Adipose tissue (tissue), 3 donors: ENCODE data around the gene EDRF1. TPM values are rescaled to one million over a fixed set of nuclear protein-coding genes. Genes with fewer than 3 reads are reported as not detected.

Experiments
- H3K27ac ChIP-seq: one replicate; pipeline ENCODE4 v1.5.1; 2013; ENCODE audit warnings: low read depth, low read length
- WGBS, 3 donors: extraction: QIAGEN DNeasy Blood & Tissue Kit; methylation state at CpG; one replicate each; pipeline ENCODE4 v1.1.7; 2013; 5-methylcytosine and 5-hydroxymethylcytosine counted together
- polyA plus RNA-seq, 3 donors: library from polyadenylated mRNA; stranded (reverse); fragments of 200-250 nt; gene quantifications; one replicate each; pipeline ENCODE4 v1.2.3, GENCODE V29; 2013
- donor health status: healthy with polysubstance abuse.
- donor health status: Bipolar disorder and iron deficiency.
- donor health status: healthy.

Gene EDRF1
- polyA plus RNA-seq, 3 donors, result 8.5 to 14.4 (median 8.8) TPM

- H3K27ac ChIP-seq, result no peak overlapping the region
- WGBS, 3 donors, result 37 to 87% (median 82%) methylated on average over 5 of the region's 5 CpGs
Measured at GRCh38 chr10:125756196-125756595, 36.7 kb downstream of the EDRF1 start.

GRCh38 chr10:125756853-125757487 lies 37.5 kb downstream of the EDRF1 start:
- H3K27ac ChIP-seq, result no peak overlapping the region
- 88 to 94% (median 91%) methylated on average over 5 of the region's 5 CpGs for WGBS, 3 donors

DNA sequence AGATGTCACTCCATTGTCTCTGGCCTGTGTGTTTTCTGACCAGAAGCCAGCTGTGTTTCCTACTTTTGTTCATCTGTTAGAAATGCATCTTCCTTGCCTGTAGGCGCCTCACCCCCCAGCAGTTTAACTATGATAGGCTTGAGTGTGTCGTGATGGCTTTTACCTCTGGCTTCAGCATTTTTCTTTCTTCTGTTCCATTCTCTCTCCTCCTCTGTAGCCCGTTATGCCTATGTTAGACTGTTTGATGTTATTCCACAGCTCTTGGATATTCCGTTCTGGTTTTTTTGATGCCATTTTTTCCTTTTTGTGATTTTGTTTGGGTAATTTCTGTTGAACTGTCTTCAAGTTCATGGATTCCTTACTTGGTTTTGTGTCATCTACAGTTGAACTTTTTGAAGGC lies 38.2 kb downstream of the EDRF1 start:
- 89 to 100% (median 93%) methylated on average over 4 of the region's 4 CpGs for WGBS, 3 donors
- no peak overlapping the region for H3K27ac ChIP-seq

- 54 to 69% (median 55%) methylated on average over 1 of the region's 1 CpG for WGBS, 3 donors
- no peak overlapping the region for H3K27ac ChIP-seq
Measured at GRCh38 chr10:125761961-125762360, 42.5 kb downstream of the EDRF1 start.

GRCh38 chr10:125762692-125763648 lies 43.5 kb downstream of the EDRF1 start:
- no peak overlapping the region for H3K27ac ChIP-seq
- WGBS, 3 donors, result 91 to 94% (median 91%) methylated on average over 24 of the region's 24 CpGs

DNA sequence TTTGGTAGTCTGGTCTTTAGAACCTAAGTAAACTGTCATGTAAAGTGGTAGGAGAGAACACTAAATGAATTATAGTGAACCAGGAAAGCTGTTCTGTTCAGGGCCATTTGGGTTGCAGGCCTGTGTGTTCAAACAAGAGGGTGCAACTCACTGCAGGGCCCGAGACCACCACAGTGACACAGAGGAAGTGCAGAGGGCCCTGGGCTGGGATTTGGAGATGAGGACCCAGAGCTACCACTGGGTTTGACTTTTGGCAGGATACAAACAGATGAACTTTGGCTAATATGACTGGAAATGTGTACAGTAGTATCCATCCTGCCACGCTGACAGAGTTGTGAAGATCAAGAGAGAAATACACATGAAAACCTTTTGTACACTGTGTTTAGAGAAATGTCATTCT lies 46.3 kb downstream of the EDRF1 start:
- whole genome bisulfite sequencing, 3 donors, result 76 to 93% (median 79%) methylated on average over 2 of the region's 2 CpGs
- H3K27ac ChIP-seq, result no peak overlapping the region

GRCh38 chr10:125766511-125766910 lies 47.0 kb downstream of the EDRF1 start:
- 31 to 76% (median 63%) methylated on average over 4 of the region's 4 CpGs for WGBS, 3 donors
- no peak overlapping the region for H3K27ac ChIP-seq

DNA sequence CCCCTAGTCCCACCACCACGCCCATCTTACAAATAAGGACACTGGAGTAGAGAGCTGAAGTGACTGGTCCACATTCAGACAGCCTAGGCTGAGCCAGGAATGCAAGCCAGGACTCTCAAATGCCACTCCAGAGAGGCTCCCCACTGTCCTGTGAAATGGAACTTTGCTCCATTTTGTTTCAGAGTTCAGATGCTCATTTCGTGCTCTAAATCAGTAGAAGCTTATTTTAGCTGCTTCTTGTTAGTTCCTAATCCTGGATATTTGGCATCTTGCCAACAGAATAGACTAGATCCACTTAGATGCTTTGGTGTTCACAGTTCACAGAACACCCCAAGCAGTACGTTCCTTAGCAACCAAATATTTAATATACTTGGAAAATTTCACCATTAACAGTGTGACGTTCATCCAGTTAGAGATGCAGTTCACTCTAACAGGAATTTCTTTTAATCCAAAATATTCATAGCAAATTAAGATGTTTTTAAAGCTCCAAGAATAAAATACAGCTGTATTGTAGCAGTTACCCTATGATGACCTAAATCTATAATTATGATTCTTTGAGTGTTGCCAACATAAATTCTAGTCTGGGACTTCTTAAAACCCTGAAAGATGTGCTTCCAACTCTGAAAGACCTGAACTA lies 48.8 kb downstream of the EDRF1 start:
- WGBS, 3 donors, result 54 to 66% (median 61%) methylated on average over 4 of the region's 4 CpGs
- H3K27ac ChIP-seq, result no peak overlapping the region

GRCh38 chr10:125769175-125769574 lies 49.7 kb downstream of the EDRF1 start:
- no peak overlapping the region for H3K27ac ChIP-seq
- 87 to 94% (median 91%) methylated on average over 12 of the region's 12 CpGs for WGBS, 3 donors

- no peak overlapping the region for H3K27ac ChIP-seq
- WGBS, 3 donors, result 89 to 95% (median 92%) methylated on average over 5 of the region's 5 CpGs
Measured at GRCh38 chr10:125770844-125771243, 51.3 kb downstream of the EDRF1 start.

GRCh38 chr10:125772112-125772863 lies 52.8 kb downstream of the EDRF1 start:
- no peak overlapping the region for H3K27ac ChIP-seq
- WGBS, 3 donors, result 86 to 95% (median 92%) methylated on average over 28 of the region's 28 CpGs

DNA sequence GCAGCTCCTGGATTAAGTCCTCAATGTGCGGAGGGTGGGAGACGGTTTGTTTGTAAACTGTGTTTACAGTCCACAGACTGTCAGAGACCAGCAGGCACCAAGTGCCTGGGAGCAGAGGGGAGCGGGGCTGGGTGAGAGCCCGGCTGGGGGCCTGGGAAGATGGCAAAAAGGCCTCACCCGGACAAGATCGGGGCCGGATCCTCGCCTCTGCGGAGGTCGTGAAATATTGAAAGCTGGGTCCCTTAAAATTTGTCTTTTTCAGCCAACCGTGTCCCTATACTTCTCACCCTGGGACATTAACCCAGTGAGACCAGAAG lies 53.3 kb downstream of the EDRF1 start:
- 91 to 94% (median 93%) methylated on average over 10 to 11 of the region's 11 CpGs for WGBS, 3 donors
- no peak overlapping the region for H3K27ac ChIP-seq

DNA sequence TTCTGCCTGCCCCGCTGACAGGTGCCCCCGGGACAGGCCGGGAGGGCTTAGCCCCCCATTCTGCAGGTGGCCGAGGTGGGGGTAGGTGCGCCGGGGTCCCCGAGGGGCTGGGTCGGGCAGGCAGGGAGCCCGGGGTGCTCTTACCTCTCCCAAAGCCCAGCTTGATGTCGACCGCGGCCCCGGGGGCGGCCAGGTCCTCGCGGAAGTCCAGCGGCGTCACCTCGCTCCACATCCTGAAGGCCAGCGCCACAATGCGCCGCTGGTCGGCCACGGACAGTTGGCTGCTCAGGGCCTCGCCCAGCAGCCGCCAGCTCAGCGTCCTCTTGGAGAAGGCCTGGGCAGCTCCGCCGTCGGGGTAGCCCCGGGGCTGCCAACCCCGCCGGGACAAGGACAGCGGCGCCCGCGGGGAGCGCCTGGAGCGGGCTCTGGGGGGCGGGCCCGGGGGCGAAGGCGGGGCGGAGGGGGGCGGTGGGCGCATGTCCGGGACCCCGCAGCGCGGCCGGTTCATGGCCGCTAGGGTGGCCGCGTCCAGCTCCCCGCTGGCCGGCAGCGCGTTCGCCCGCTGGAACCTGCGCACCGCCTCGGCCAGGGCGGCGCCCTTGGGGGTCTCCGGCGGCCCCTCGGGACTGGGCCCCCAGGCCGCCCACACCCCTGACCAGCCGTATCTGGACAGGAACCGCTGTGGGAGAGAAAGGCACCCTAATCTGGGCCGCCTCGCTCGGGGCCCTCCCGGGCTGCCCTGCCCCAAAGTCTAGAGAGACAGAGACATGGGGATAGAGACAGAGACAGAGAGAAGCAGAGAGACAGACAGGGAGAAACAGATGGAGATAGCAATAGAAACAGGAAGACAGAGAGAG lies 54.4 kb downstream of the EDRF1 start:
- WGBS, 3 donors, result 70 to 82% (median 75%) methylated on average over 55 to 75 of the region's 75 CpGs
- H3K27ac ChIP-seq, result no peak overlapping the region

GRCh38 chr10:125774581-125775191 lies 55.2 kb downstream of the EDRF1 start:
- WGBS, 3 donors, result 92 to 94% (median 93%) methylated on average over 31 to 32 of the region's 32 CpGs
- H3K27ac ChIP-seq, result no peak overlapping the region

- H3K27ac ChIP-seq, result no peak within 1 kb of the TSS
- WGBS, 3 donors, result 92 to 95% (median 93%) methylated on average over 26 of the region's 26 CpGs
Measured at GRCh38 chr10:125775491-125776106, 56.1 kb downstream of the EDRF1 start, which contains the start of gene MMP21. MMP21 (minus strand) TSS chr10:125775821; CDS start chr10:125775821, 0 bp downstream.

DNA sequence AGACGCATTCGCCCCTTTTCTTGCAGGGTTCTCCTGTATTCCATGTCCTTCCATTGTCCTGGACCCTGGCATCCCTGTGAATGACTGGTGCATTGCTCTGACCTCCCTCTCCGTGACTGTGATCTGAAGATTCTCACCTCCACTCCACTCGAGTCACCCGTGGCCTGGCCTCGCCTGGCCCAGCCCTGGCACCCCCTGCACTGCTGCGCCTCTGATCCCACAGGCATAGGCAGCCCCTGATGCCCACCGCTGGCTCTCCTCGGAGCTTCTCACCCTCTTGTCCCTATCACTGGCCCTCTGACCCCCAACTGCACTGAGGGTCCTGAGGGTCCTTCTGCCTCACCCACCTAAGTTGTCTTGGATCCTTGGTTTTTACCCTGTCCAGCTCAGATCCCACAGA lies 58.3 kb downstream of the EDRF1 start:
- 86 to 95% (median 91%) methylated on average over 9 of the region's 9 CpGs for WGBS, 3 donors

DNA sequence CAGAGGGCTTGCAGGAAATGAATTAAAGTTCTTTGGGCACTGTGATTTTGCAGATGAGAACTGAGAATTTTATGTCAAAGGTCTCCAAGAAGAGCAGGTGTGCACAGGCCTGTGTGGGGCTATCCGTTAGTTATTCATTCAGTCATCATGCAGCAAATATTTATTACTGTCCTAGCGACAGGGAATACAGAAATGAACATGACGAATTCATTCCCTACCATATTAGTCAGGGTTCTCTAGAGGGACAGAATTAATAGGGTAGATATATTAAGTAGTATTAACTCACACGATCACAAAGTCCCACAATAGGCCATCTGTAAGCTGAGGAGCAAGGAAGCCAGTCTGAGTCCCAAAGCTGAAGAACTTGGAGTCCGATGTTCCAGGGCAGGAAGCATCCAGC lies 59.0 kb downstream of the EDRF1 start:
- 51 to 70% (median 68%) methylated on average over 5 of the region's 5 CpGs for WGBS, 3 donors
- no peak overlapping the region for H3K27ac ChIP-seq

More for the DNA sequence above, 58.3 kb downstream of the EDRF1 start:
- H3K27ac ChIP-seq, result no peak overlapping the region
